Umbilical cord (tissue), 2 donors: ENCODE measurements around the gene MRPL43. TPM values are rescaled to one million over a fixed set of nuclear protein-coding genes. Genes with fewer than 3 reads are reported as not detected.
"Not testable (repeated sequence)": the region's sequence is repeated elsewhere in the genome, so short reads cannot be mapped to it uniquely, and the experiment has no call there.

Source experiments
- DNase-seq: peaks from one replicate; pipeline ENCODE4 v3.0.0-alpha.2; 2015; ENCODE audit warnings: low spot score
- total RNA-seq: library from RNA; depleted of rRNA; stranded (reverse); fragments of >200 nt; gene quantifications from one replicate; pipeline ENCODE4 v1.2.3, GENCODE V29; 2014; ENCODE audit warnings: low replicate concordance; ENCODE audit not compliant: insufficient read depth

Gene MRPL43
- total RNA-seq, 1 donor from 2014 or later: 73.7 TPM

DNA sequence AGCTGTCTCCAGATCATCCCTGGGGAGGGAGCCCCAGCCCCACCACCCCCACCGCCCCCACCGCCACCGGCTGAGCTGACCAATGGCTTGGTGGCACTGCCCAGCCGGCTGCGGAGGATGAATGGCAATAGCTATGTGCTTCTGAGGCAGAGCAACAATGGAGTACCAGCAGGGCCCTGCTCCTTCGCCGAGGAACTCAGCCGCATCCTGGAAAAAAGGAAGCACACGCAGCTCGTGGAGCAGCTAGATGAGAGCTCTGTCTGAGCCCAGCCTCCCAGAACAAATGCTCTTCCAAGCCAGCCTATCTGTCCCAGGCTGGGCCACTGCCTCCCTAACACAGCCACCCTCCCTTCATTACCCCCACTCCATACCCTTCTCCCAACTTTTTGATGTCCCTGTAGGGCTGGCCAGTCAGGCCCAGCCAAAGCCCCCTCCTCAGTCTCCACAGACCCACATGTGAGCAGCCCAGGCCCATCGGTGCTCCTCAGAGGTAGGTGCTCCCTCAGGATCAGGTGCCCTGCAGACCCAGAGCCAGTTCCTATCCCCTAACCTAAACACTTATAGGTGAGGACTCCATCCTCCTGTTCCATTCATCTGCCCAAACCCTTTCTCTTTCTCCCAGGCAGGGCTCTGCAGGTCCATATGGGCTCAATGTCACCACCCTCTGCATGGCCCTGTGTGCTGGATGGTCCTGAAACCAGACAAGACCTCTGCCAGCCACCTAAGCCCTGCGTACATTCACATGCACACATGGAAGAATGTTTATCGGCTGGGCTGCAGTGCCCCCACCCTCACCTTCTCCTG is 3.2 kb downstream of the MRPL43 start:
- no peak for DNase-seq

DNA sequence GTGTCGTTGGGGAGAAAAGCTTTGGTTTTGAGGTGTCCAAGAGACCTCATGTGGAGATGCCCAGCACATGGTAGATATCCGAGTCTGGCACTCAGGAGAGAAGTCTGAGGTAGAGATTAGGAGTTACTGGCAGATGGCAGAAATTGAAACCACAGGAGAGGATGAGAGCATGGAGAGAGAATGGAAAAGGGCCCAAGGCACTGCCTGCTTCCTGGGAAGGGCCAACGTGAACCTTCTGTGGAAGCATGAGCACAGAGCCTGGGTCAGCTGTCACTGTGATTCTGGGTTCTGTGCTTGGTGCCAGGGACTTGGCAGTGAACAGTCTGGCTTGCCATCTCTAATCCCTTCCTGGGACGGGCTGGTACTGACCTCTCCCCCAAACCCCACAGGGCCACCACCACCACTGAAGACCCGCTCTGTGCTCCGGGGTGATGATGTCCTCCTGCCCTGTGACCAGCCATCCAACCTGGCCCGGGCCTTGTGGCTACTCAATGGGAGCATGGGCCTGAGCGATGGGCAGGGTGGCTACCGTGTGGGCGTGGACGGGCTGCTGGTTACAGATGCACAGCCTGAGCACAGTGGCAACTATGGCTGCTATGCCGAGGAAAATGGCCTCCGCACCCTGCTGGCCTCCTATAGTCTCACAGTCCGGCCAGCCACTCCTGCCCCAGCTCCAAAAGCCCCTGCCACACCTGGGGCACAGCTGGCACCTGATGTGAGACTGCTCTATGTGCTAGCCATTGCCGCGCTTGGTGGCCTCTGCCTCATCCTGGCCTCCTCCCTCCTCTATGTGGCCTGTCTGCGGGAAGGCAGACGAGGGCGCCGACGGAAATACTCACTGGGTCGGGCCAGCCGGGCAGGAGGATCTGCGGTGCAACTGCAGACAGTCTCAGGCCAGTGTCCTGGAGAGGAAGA is 4.1 kb downstream of the MRPL43 start:
- DNase-seq: no peak

DNA sequence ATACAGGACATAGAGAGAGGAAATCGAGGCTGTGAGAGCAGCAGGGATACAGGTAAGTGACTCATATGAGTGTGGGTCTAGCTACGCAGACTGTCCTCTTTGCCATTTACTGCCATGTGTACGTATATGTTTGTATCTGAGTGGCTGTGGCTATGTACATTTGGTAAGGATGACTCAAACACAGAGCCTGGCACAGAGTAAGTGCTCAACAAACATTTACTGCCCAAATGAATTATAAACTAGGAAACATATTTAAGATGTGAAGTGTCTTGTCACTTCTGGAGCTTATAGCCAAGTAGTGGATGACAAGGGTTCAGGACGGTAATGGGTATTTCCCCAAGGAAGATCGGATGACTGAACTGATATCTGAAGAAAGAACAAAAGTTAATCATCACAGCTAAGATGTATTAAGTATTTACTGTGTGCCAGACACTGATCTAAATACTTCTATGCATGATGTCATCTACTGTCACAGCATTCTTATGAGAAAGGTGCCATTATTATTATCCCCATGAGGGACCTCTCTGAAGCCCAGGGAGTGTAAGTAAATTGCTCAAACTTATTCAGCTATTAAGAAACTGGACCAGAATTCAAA is 6.0 kb downstream of the MRPL43 start:
- DNase-seq: no peak

DNA sequence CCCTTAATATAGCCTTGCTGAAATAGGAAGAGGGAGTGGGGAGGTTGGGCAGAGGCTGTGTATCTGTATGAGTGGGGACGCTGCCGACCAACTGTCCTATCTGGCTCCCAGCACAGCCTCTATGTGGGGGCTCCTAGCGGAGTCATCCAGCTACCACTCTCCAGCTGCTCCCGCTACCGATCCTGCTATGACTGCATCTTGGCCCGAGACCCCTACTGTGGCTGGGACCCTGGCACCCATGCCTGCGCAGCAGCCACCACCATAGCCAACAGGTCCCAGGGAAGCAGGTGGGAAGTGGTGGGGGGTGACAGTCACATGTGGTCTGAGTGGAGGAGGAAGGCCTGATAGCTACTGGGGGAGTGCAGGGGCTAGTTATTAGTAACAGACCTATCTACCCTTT is 6.6 kb downstream of the MRPL43 start:
- DNase-seq: no peak

DNA sequence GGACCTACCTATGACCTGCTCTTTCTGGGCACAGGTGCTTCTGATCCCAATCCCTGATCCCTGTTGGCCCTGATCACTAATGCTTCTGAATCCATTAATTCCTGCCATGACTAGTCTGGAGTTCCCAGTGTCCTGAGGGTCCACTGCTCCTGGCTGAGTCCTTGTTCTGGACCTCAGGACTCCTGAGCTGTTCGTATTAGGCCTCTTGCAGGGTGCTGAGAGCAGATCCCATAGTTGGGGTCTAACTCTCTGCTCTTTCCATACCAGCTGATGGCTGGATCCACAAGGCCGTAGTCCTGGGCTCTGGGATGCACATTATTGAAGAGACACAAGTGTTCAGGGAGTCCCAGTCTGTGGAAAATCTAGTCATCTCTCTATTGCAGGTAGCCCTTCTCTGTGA is 7.0 kb downstream of the MRPL43 start:
- no peak for DNase-seq

DNA sequence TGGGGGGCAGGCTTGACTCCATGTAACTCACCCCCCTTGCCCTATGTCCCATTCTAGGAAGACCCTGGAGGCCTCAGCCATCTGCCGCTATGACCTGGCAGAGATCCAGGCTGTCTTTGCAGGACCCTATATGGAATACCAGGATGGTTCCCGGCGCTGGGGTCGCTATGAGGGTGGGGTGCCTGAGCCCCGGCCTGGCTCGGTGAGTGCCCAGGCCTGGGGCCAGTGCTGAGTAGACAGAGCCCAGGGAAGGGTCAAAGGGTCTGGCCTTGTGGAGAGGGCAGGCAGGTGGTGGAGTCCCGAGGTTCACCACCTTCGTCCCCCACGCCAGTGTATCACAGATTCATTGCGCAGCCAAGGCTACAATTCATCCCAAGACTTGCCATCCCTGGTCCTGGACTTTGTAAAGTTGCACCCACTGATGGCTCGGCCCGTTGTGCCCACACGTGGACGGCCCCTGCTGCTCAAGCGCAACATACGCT is 7.5 kb downstream of the MRPL43 start:
- no peak for DNase-seq

DNA sequence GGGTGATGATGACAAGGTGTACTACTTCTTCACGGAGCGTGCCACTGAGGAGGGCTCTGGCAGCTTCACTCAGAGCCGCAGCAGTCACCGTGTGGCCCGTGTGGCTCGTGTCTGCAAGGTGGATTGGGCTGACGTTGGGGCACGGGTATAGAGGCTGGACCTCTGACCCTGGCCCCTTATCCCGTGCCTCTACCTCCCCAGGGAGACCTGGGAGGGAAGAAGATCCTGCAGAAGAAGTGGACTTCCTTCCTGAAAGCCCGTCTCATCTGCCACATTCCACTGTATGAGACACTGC is 8.4 kb downstream of the MRPL43 start:
- no peak for DNase-seq

DNA sequence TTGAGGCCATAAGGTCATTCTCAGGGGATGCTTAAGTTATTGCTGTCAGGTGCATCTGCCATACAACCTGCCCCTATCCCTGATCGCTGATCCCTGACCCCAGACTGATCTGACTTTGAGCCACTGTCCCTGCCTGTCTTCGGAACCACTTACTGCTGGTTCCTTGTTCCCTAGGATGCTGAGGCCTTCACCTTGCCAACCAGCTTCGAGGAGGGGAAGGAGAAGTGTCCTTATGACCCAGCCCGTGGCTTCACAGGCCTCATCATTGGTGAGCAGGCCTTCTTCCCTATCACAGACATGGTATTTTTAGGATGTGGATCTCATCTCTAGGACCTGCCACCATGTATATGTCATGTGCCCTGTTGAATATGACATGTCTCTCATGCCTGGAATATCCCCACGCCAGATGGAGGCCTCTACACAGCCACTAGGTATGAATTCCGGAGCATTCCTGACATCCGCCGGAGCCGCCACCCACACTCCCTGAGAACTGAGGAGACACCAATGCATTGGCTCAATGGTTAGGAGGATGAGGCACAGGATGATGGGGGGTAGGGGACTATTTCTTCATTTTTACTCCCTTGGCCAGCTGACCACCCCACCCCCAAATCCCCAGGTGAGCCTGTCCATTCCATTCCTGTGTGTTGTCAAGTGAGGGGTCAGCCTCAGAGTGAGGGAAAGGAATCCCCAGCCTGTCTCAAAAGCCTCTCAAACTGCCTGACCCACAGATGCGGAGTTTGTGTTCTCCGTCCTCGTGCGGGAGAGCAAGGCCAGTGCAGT is 9.0 kb downstream of the MRPL43 start:
- DNase-seq: no peak

DNA sequence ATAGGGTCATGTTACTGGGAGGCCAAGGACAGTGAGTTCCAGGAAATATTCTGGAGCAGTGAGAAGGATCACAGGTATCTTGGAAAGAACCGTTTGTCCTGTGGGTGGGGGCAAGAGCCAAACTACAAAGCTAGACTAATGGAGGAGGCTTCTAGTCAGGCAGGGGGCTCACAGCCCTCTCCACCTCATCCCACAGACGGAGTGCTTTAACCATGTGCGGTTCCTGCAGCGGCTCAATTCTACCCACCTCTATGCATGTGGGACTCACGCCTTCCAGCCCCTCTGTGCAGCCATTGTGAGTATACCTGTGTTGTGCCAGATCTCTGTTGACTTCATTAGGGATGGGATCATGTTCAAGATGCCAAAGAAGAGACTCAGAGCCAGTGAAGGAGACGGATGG is 9.9 kb downstream of the MRPL43 start:
- no peak for DNase-seq

DNA sequence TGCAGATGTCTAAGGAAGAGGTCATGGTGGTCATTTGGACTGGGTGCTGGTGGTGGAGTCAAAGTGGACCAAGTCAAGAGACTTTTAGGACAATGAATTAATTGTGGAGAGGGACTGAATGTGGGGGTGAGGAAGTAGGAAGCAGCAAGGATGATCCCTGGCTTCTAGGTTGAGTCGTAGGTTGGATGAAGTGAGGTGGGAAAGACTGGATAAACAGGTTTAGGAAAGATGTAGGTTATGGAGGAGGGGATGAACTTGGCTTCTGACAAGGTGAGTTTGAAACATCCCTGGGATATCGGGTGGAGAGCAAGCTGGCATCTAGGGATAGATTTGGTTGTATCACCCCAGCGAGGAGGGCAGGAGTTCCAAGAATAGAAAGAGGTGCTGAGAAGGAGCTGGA is 10.4 kb downstream of the MRPL43 start:
- no peak for DNase-seq

DNA sequence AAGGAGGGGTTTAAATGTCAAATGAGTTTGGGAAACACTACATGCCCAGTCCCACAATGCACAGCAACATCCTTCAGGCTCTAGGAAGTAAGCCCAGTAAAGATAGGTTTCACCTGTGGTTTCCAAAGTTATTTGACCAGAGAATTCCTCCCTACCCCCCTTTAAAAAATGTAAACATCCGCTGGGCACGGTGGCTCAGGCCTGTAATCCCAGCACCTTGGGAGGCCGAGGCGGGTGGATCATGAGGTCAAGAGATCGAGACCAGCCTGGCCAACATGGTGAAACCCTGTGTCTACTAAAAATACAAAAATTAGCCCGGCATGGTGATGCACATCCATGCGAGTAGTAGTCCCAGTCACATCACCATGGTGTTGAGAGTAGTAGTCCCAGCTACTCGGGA is 11.9 kb downstream of the MRPL43 start:
- not testable (repeated sequence) for DNase-seq

DNA sequence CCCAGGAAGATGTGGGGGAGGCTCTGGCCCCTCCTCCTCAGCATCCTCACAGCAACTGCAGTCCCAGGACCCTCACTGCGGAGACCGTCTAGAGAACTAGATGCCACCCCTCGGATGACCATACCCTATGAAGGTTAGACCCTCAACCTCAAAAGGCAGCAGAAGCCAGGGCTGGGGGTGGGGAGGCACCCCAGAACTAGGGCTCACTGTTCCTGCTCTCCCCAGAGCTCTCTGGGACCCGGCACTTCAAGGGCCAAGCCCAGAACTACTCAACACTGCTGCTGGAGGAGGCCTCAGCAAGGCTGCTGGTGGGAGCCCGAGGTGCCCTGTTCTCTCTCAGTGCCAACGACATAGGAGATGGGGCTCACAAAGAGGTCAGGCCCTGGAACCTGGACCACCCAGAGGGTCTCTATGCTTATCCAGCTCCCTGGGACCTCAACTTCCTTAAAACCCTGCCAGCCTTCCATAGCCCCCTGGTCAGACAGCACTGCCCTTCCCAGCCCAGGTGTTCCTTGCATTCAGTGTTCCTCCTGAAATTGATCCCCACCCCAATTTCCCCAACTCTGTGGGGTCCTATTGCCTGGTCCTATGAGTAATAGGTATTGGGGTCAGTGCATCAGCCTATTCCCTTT is 14.3 kb downstream of the MRPL43 start:
- no peak for DNase-seq

DNA sequence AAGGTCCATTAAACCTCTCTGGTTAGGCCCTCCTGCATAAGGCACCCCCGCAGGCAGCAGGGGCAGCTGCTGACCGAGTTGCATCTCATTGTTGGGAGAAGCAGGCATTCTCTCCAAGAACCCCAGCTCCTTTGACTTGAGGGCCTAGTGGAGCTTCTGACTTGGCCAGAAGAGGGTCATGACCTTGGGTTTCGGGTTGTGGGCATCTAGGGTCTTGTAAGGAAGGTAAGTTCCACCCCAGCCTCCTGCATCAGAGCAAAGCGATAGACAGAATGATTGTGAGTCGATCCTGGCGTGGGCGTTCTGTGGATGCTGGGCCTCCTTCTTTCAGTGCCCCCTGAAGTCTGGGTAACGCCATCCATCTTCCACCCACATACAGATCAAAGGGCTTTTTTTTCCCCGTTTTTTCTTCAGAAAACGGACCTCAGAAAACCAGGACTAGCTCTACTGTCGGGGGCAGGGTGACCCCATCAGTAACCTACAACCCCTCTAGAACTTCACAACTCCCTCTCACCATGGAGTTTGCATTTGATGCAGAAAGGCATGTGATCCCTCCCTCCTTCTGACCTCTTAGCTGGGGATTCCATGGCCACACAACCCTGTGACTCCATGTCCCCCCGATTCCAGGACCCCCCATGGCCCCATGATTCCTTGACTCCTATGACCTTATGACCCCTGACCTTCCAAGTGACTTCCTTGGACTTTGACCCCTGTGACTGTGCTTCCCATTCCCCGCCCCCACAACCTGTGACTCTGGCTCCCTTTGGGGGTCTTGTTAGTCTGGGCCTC is 15.0 kb downstream of the MRPL43 start:
- no peak for DNase-seq

DNA sequence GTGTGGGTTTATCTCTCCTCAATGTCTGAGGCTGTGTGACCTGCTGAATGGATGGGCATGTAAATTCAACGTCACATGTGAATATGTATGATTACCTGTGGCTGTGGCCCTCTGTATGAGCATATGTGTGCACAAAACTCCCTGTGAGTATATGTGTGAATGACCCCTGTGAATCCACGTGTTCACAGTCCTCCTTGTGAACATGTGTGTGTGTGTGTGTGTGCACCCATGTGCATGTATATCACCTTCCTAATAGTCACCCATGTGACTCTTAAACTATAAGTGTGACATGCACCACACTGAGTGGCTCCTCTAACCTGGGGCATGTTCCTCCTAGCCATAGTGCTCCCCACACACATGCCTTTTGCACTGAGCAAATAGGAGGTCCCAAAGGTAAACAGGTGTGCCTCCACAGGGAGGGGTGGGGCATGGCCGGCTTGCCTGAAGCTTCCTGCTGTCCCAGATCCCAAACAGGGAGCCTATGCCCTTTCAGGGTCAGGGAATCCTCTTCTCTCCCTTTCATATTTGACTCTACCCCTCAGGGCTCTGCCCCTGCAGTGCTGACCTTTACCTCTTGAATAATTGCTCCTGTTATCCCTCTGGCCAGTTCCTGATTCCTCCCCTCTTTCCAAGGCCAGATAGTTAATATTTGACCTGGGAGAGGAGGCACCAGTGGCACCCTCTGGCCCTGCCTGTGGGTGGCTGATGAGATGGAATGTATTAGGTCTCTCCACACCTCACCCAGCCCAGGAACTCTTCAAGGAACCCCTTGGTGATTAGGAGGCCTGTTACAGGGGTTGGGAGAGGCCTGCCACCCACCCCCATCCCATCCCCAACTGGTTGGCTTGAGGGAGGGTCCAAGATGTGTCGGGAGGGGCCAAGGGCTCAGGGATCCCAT is 16.1 kb downstream of the MRPL43 start:
- no peak for DNase-seq

DNA sequence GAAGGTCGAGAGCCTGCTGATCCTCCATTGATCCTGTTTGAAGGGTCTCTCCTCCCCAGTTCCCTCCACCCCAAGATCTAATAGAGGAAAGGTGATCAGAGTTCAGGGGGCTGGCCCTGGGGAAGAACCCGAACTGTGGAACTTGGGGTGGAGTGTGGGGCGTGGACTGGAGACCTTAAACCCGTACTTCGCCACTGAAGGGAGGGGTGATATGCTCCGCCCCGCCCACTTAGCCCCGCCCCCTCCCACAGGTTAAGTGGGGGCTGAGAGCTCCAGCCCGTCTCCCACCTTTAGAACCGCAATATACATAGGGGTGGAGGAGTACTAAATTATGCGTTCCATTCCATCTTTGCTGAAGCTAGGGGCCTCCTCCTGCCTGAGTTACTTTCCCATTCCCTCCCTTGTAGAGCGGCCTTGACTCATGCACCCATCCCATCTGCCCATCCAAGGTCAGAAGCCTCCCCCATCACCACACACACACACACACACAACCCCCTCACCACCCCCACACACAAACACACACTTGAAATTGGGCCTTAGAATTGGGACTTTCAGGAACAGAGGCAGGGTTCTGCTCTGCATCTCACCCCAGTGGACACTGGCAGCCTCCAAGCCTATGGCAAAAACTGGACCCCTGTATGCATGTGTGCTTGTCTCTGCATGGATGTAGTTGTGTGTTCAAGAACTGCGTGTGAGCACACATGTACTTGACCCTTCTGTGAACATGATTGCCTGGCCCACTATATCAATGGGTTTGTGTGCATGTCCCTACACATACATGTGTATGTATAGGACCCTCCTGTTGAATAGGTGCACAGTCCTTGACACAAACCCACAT is 17.0 kb downstream of the MRPL43 start:
- DNase-seq: no peak

DNA sequence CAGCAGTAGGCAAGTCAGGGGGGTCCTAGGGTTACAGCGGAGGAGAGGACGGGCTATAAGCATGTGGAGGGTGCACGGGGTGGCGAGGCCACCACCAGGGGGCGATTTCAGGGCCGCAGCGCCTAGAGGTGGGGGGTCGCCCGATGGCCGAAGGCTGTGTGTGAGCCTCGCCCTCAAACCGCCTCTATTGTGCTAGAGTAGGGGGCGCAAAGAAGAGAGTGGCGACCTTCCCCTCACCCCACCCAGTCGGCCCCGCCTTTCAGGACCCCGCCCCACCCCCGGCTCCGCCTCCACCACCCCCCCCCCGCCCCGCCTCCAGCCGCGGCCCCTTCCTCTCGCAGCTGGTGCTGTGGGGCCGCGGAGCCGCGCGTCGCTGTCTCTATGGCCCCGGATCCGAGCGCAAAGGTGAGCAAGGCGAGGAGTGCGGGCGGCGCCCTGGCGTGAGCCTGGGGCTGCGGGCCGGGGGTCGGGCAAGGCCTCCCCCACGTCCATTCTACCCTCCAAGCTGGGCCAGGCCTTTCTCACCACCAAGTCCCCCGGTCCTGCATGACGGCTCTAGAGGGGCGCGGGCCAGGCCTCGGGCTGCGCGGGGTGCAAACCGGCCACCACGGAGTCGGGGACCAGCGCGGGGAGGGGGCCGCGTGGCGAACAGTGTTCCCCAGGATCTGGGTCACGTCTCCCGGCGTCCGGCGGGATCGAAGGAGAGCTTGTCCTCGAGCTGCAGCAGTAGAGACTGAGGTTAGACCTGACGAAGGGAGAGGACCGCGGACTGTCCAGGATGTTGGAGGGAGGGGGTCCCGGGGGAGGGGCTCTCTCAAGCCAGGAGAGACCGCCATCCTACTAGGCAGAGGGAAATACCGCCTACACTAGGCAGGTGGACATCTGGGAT is 17.9 kb downstream of the MRPL43 start, which contains the start of gene SEMA4G:
SEMA4G (plus strand) TSS at position 318 of the 889 bp plus-strand sequence. CDS start 3,409 bp downstream, outside the sequence.
- peak; percentile 17 for DNase-seq

DNA sequence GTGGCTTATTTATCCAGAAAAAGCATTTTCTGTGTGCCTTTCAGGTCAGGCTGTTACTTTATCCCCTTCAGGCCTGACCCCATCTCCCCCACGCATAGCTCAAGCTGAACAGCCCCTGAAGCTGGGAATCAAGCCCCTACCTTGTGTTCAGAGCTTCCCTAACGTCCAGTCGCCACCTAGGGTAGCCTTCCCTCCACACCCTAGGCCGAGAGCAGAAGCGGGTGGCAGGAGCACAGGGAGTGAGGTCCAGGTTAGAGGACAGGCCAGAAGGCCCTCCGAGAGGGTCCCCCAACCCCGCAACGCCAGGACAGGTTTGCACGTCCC is 18.5 kb downstream of the MRPL43 start:
- DNase-seq: no peak
